Measurements from ENCODE around the gene RPH3AL.
"Not testable (repeated sequence)": the region's sequence is repeated elsewhere in the genome, so short reads cannot be mapped to it uniquely, and the experiment has no call there.

RPH3AL gene

DNA sequence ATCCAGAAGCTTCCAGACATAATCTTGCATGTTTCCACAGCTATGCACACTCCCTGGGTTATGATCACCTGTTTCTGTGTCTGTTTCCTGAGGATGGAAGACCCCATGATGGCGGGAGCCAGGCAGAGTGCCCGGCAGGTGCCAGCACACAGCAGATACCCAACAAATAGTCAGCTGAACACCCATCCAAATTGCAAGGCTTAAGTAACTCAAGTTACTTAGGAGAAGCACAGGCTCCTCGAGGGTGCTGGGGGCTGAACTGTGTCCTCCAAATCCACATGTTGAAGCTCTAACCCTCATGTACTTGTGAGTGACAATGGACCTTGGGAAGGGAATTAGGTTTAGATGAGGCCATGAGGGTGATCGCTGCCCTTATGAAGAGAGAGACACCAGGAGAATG lies 91.7 kb downstream of the RPH3AL start:
- no peak for DNase-seq (ENCODE audit: low read depth, low spot score)

DNA sequence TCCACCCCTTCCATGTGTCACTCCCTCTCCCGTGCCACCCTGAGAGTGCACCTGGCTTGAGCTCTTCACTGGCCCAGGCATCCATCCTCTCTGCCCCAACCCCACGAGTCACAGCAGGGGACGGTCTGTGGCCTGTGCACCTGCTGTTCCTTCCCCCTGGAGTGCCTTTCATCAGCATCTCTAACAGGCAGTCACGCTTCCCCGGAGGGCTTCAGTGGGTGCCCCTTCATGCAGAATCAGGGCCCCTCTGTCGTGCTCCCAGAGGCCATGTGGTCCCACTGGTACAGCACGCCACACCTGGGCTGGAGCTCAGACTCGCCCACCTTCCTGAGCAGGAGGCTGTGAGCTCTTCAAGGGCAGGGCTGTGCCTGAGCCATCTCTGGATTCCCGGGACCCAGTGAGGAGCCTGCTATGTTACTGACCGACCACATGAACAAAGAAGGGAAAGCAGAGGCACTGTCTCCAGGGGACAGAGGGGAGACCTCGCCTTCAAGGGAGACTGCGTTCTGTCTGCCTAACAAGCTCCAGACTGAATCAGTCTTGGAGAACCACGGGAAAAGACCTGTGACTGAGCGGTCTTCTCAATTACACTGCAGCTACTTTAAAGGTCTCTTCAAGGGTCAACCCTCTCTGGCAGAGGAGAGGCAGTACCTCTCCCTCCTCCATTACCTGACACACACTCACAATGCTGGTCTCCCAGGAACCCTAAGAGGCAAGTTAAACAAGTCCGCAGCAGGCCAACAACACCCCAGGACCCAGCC lies 92.4 kb downstream of the RPH3AL start:
- no peak for DNase-seq (ENCODE audit: low read depth, low spot score)

DNA sequence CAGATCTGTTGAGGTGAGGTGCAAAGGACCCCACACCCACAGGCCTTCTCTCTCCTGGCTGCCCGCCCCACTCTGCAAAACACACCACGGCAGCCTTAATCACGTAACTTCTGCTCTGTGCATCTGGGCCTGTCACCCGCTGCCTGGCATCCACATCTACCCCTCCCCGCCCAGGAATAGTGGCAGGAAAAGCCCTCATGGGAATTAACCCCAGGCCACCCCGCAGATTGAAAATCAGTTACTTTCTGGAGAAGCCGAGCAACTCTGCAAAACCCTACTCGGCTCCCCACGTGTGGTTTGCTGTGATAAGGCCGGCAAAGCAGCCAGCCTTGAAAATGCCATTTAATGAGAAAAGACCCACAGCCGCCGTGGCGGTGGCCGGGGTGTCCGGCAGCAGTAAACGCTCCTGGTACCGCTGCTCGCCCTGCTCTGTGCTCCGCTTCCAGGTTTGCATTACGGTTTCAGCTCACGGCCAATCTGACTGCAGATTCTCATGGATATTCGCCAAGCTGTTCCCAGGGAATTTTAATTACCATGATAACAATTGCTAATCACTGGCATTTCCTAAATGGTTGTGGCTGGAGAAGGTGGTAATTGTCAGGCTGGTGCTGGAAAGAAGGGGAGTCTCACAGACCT lies 93.1 kb downstream of the RPH3AL start:
- peak; percentile 71 for DNase-seq (ENCODE audit: low read depth, low spot score)

DNA sequence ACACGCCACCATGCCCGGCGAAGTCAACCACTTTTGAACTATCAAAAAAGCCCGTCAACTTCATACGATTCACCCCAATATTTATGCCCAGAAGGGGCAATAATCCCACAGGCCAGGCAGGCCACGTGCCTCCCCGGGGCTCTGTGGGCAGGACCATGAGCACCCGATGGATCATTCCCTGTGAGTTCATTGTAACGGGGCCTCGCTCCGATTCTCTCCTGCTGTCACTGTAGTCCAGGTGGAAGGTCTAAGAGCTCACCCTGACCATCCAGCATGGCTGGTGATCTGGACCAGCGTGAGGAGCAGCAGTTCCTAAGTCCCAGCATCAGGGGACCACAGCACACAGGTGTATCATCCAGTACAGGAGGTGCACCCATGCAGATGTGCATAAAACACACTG lies 93.7 kb downstream of the RPH3AL start:
- DNase-seq (ENCODE audit: low read depth, low spot score), result no peak

DNA sequence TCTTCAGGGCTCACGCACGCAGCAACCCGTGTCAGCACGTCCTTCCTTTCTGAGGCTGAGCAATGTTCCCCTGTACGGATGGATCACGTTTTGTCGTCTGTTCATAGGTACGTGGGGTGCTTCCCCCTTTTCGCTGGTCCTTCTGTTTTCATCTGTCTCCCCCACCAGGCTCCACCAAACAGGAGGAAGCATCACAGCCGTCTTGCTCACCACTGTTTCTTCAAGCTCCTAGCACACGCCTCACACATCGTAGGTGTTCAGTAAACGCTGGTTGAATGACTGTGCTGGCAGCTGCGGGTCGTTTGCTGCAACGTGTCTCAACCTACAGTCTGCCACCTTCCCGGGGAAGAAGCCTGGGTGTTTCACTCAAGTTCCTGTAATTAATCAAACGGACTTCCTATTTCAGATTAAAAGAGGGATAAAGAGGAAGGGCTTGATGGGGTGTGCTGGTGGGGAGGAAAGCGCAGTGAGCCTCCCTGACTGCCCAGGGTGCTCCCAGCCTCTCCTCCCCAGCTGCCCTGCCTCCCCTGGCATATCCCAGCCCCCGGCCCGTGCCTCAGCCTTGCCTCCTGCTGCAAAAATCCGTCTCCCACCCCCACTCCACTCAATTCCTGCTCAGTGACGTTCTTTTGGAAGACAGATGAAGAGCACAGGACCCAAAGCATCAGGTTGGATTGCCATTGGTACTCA lies 94.4 kb downstream of the RPH3AL start:
- DNase-seq (ENCODE audit: low read depth, low spot score), result no peak

DNA sequence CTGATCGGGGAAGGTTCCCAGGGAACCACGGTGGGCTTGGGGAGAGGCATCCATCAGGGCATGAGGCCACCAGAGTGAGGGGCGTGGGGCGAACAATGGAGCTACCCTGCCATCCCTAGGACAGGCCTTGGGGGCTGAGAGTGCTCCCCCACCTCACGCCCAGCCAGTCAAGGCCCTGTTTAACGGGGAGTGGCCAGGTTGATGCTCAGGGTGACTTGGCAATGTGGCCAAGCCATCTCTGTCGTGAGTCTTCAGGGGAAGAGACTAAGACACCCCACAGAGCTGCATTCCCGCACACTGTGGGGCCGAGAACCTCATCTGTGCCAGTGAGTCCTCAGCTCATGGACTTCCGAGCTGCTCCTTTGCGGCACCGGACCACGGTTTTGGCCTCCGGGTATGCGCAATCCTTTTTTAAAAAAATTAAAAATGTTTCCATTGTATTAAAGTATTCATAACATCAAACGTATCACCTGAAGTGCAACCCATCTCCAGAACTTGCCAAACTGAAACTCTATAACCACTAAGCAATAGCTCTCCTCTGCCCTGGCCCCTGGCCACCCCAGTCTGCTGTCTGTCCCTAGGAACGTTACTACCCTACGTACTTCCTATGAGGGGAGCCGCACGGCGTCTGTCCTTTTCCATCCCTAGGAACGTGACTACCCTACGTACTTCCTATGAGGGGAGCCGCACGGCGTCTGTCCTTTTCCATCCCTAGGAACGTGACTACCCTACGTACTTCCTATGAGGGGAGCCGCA lies 99.3 kb downstream of the RPH3AL start:
- no peak for DNase-seq (ENCODE audit: low read depth, low spot score)

DNA sequence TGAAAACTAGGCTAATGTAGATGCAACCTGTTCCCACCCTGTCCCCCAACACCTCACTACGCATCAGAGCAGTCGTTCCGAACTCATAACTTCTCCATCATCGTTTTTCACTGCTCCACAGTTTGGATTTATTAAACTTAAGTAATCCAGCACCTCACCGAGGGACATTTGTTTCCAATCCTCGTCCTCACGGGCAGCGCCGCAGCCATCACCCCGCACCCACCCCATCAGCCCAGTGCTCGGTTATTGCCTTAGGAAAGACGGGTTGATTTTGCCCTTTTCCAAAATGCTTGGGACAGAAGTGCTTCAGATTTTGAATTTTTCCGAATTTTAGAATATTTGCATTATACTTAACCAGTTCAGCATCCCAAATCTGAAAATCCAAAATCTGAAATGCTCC lies 100.2 kb downstream of the RPH3AL start:
- DNase-seq (ENCODE audit: low read depth, low spot score), result no peak

DNA sequence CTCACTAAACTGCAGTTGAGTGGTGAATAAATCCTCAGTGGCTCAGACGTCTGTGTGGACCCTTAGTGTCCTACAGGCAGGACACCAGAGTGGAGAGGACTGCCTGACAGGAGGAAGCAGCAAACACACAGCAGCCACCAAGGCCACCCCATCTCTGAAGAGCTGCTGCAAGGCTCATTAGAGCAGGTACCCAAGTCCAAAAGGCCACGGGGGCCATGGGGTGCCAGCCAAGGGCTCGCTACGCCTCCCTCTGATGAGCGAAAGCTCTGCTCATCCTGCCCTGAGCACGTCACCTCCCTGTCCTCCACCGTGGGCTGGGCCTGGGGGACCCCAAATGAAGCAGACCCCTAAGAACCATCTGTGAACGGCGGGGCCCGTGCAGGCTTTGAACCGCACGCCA lies 101.1 kb downstream of the RPH3AL start:
- no peak for DNase-seq (ENCODE audit: low read depth, low spot score)

DNA sequence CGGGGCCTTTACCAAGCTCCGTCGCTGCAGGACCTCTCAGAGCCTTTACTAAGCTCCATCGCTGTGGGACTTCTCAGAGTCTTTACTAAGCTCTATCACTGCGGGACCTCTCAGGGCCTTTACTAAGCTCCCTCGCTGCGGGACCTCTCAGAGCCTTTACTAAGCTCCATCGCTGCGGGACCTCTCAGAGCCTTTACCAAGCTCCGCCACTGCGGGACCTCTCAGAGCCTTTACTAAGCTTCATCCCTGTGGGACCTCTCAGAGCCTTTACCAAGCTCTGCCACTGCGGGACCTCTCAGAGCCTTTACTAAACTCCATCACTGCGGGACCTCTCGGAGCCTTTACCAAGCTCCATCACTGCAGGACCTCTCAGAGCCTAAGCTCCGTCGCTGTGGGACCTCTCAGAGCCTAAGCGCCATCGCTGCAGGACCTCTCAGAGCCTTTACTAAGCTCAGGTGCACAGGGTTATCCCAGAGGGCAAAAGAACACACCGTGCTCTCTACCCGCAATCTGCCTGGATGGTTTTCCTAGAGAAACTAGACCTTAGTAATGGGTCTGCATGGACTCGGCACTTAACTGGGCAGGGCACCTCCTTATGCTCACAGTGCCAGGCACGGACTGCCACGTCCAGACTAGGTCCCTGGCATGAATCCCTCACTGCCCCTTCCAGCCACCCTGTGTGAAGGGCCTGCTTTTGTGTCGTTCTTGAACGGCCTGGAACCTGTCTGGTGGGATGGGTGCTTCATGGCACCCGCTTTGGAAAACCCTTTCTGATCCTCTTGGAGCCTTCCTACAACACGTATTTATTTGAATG lies 101.9 kb downstream of the RPH3AL start:
- DNase-seq (ENCODE audit: low read depth, low spot score), result no peak

DNA sequence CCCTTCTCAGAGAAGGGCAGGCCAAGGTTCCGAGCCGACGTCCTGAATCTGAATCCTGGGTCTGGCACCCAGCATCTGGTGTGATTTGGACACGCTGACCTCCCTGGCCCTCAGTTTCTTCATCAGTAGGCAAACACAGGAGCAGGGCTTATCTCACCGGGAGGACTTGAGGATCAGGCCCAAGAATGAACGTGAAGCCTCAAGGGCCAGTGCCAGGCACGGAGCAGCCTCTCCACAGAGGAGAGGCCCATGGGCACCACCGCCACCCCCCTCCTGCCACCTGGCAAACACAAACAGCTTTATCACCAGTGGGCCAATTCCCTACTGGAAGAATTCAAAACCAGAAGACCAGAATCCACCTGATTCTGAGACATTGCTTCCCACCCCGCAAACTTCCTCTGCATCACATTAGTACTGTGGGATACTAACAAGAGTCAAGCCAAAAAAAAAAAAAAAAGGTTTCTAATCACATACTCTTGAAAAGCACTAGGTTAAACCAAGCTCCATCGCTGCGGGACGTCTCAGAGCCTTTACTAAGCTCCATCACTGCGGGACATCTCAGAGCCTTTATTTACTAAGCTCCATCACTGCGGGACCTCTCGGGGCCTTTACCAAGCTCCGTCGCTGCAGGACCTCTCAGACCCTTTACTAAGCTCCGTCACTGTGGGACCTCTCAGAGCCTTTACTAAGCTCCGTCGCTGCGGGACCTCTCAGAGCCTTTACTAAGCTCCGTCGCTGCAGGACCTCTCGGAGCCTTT lies 103.2 kb downstream of the RPH3AL start:
- no peak for DNase-seq (ENCODE audit: low read depth, low spot score)

DNA sequence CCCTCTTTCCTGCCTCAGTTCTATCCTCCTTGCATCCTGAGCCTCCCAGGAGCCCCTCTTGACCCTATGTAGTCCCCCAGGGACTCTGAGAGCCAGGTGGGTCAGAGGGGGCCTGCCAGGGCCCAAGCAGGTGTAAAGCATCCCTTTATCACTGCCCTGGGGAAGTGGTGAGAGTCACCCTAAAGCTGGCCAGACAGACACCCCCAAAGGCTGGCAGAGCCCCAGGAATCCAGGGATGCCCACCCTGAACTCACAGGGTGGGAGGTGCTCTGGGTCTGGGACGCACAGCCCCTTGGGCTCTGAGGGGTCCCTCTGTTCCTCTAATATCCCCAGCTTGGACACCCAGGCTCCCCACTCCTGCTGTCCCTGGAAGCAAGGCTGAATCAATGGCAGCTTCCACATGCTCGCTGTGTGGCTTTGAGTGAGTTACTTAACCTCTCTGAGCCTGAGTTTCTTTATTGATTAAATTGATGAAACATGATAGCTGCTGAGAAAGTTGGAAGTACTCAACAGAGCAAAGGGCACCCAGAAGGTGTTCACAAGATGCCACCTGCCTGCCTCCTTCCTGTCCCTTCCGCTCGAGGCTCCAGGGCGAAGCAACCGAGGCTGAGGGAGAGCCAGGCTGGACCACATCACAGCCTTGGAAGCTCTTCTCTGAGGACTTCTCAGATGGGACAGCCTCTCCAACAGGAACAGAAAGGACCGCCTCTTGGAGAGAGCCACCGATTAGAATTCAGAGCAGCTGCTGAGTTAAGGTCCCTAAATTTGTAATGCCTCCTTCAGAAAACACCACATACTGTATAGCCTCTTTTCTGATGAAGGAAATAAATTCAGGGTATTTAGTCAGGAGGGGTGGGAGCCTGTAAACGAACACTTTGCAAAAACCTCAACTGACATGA lies 104.0 kb downstream of the RPH3AL start:
- no peak for DNase-seq (ENCODE audit: low read depth, low spot score)

DNA sequence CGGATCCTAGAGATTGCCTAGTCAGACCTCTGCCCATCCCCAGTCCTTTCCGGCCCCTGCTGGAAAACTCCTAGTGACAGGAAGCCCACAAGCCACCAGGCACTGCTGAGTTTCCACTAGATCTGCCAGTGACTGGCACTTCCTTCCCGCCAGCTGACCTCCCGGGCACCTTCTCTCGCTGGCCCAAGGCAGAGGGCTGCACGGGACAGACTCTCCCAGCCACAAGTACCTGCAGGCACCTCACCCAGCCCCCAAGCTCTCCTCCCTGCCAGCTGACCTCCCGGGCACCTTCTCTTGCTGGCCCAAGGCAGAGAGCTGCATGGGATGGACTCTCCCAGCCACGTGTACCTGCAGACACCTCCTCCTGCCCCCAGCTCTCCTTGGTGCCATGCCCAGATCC lies 104.8 kb downstream of the RPH3AL start:
- no peak for DNase-seq (ENCODE audit: low read depth, low spot score)

DNA sequence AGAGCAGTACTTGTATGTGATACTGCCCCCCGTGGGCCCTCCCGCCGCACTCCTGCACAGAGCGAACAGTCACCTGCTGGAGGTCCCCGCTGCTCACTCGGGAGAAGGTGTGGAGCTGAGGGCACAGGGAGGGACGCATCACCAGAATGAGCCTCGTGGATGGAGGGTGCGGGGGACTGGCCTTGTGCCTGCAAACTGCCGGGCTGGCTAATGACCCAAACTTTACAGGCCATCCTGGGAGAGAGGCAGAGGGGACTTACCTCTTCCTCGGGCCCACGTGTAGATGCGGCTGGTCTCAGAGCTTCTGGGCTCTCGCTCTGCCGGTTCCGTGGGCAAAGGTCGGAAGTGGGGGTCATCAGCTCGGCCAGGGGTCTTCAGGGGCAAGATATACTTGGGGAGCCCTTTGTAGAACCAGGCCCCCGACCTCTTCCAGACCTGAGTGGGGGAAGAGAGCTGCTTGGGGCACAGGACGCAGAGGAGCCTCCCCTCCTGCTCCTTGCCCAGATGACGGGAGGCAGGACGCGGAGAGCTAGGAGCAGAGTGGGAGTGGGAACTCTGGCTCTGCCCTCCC lies 105.7 kb downstream of the RPH3AL start:
- DNase-seq (ENCODE audit: low read depth, low spot score), result no peak

DNA sequence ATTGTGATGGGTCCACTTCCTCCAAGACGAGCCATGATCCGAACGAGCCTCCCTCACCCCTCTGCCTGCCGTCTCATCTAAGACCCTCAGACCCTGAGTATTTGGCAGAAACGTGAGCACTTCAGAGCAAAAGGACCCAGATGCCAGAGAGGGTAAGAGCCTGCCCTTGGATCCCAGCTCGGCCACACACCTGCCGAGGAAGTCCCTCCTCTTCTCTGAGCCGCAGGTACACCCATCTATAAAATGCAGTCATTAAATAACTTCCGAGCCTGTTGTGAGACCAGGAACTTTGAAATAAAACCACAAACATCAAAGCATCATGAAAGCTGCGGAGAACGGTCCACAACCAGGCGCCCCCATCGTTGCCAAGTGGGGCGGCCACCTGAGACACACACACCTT lies 106.4 kb downstream of the RPH3AL start:
- no peak for DNase-seq (ENCODE audit: low read depth, low spot score)

DNA sequence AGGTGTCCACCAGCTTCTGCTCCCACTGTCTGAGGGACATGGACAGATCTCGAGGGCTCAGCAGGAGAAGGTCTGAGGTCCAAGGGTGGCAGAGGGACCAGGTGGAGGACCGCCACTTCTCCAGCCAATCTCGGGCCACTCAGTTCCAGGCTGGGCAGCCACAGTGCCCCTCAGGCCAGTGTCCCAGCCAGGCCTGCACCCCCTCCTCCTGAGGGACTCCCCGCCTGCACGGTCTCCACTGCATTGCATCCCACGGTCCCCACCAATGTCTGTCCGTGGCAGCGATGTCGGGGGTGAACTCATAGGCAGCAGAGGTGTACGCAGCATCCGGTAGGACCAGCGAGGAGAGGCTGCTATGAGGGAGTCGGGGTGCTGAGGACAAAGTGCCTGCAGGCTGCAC lies 107.0 kb downstream of the RPH3AL start:
- no peak for DNase-seq (ENCODE audit: low read depth, low spot score)

DNA sequence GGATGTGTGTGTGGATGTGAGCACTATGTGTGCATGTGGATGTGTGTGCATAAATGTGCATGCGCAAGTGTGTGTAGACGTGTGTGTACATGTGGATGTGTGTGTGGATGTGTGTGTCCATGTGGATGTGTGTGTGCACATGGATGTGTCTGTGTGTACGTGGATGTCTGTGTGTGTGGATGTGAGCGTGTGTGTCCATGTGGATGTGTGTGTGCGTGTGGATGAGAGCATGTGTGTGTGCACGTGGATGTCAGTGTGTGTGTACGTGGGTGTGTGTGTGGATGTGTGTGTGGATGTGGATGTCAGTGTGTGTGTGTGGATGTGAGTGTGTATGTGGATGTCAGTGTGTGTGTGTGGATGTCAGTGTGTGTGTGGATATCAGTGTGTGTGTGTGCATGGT lies 107.6 kb downstream of the RPH3AL start:
- no peak for DNase-seq (ENCODE audit: low read depth, low spot score)

DNA sequence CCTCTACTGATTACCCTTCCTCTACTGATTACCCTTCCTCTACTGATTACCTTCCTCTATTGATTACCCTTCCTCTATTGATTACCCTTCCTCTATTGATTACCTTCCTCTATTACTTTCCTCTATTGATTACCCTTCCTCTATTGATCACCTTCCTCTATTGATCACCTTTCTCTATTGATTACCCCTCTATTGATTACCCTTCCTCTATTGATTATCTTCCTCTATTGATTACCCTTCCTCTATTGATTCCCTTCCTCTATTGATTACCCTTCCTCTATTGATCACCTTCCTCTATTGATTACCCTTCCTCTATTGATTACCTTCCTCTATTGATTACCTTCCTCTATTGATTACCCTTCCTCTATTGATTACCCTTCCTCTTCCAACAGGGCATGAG lies 108.7 kb downstream of the RPH3AL start:
- not testable (repeated sequence) for DNase-seq (ENCODE audit: low read depth, low spot score)

DNA sequence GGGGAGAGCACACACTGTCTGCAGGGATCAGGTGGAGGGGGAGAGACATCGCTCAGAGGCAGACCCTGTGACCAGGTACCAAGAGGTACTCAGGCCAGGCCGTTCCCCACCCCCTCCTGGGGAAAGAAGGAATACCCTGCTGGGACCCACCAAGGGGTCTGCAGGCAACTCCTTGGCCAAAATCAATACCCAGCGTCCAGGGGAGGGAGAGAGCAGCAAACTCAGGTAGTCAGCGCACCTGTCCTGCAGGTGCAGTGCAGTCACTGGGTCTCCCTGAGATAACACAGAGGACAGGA lies 113.7 kb downstream of the RPH3AL start:
- DNase-seq (ENCODE audit: low read depth, low spot score), result no peak
